ENCODE data around the gene WDR17. TPM values are rescaled to one million over a fixed set of nuclear protein-coding genes. Genes with fewer than 3 reads are reported as not detected.

WDR17 gene
- 0.23 TPM for total RNA-seq

DNA sequence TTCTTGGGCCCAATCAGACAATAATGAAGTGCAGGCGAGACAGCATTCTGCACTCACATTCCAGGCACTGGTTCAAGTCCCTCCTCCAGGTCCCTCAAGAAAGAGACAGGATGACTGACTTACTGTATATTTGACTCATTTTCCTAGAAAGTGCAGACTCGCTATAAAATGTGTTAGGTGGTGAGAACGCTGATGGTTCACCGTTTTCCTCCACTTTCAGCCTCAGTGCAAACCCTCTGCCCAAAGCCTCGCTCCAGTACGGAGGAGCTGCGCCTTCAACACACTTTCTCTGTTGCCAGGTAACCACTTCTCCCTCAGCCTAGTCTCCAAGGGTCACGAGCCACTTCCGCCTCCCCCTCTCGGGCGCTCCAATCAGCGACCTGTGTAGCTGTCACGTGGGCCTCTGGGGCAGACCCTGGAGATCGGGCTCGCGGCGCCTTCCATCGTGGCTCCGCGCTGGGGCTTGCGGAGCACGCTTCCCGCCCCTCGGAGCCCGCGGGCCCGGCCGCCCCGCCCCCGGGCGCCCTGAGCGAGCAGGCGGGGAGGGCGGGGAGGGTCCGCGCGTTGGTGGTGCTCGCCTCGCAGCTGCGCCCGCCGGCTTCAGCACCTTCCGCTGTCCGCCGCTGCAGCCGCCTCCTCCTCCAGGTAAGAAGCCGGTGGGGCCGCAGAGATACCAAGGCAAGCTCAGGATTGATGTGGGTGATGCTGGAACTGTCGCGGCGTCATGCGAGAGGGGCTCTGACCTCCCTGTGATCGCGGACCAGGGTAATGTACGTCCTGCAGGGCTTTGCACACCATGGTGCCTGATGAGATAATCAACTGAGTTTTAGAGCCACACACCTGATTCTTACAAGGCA, at the start of gene WDR17:
Gene WDR17 (plus strand): TSS at position 407 of the 857 bp plus-strand sequence. CDS start 45,740 bp downstream, outside the sequence.
- DNase-seq (ENCODE audit: low spot score) (peak; percentile 60), ATAC-seq (peak; percentile 87)

DNA sequence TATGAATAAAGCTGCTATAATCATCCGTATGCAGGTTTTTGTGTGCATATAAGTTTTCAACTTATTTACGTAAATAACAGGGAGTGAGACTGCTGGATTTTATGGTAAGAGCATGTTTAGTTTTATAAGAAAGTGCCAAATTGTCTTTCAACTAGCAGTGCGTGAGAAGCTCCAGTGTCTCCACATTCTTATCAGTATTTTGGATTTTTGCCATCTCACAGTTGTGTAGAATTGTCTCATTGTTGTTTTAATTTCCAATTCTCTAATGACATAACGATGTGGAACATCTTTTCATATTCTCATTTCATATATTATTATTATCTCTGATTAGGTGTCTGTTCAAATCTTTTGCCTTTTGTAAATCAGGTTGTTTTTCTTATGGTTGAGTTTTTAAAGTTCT, 49.0 kb upstream of the WDR17 start:
- ATAC-seq (no peak), DNase-seq (ENCODE audit: low spot score) (no peak)

DNA sequence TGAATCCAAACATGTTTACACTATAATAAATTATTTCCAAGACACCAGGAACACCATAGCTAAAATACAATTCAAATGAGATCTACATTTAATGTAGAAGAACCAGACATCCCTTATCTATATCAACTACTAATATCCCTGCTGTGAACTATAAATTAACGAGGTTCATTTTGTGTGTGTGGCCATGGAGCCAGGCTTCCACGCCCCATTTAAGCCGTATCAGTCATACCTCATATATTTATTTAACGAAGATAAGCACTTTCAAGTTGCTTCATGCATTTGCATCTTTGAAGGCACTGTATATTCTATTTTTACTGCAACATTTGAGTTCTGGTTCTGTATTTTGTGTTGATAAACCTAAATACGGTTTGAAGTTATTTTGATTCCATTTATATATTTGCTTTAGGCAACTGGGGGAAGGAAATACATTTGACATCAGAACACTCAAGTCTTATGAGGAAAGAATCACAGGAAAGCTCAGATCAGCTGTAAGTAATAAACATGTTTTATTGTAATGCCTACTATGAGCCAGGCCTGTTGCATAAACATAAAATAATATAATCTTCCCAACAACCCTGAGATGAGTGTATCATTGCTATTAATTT, 45.1 kb upstream of the WDR17 start:
- DNase-seq (ENCODE audit: low spot score) (no peak), ATAC-seq (no peak)

DNA sequence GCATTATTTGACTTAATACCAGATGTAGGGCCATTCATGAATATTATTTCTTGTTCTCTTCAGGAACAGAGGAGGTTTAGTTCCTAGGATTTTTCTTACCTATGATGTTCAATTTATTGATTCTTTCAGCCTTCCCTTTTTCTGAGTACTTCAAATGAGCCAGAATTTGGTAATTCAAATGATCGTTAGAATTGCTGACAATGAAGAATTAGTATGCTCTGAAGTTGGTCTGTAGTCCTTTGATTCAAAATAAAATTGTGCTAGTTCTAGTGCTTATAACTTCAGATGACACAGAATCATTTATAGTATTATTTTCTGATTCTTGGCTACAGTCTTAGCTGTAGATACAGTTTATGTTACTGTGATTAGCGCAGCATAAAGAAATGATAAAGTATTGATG, 35.2 kb upstream of the WDR17 start:
- ATAC-seq (no peak), DNase-seq (ENCODE audit: low spot score) (no peak)

DNA sequence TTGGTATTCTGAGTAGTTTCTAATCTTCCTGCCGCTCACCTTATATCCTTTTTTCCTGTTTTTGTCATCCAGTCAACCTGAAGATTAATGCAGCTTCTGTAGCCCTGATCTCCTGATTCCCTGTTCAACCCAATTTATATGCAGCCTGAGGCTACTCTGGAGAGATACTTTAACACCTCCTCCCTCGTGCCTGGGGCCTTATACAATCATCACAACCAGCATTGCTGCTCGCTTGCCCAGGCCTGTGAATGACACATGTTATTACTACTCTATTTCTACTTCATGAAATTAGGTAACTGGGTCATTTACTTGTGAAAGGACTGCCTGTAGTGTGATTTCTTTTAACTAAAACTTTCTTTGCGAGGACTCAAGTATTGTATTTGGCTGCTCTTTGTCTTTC, 33.7 kb upstream of the WDR17 start:
- ATAC-seq: no peak

DNA sequence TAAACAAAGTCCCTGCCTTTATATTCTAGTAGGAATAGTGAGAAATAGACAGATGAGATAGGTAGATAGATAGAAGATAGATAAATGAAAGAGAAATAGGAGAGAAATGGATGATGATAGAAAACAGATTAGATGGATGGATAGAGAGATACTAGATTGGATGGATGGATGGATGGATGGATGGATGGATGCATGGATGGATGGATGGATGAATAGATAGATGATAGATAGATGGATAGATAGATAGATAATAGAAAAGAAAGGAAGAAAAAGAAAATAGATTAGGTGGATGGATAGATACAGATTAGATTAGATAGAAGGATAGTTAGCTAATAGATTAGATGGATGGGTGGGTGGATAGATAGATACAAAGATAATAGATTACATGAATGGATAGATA, 33.2 kb upstream of the WDR17 start:
- ATAC-seq: no peak

More for the DNA sequence above, 33.7 kb upstream of the WDR17 start:
- DNase-seq (ENCODE audit: low spot score): no peak

DNA sequence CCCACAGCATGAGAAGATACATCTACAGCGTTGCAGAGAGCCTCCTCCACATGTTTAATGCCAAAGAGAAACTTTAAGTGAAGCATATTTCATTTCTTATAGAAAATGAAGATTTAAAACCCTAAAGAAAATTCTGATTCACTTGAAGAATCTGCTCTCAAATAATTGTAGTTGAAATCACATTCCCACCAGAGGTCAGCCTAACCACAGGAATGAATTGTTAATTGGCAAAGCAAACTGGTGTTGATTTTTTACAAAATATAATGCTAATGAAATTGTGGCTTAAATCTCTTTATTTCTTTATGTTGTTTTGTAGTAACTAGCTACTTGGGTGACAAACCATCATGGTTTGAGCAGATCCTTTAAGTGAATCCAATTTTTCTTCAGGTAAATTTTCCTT, 31.1 kb upstream of the WDR17 start:
- DNase-seq (ENCODE audit: low spot score) (no peak), ATAC-seq (no peak)

More for the DNA sequence above, 33.2 kb upstream of the WDR17 start:
- DNase-seq (ENCODE audit: low spot score): no peak

DNA sequence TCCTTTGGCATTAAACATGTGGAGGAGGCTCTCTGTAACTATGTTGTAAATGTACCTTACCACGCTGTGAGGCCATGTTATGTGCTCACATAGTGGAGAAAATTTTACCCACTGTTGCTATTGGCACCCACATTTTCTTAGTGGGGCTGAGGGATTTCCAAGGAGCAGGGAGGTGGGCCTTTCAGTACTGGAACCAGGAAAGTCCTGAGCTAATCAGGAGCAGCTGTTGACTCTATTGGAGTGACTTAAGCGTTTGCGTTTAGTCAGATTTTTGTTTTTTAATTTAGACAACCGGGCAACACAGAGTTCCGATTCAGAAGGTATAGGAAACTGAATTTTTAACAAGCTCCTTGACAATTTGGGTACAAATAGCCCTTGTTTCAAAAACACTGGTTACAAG, 30.7 kb upstream of the WDR17 start:
- DNase-seq (ENCODE audit: low spot score) (no peak), ATAC-seq (no peak)

DNA sequence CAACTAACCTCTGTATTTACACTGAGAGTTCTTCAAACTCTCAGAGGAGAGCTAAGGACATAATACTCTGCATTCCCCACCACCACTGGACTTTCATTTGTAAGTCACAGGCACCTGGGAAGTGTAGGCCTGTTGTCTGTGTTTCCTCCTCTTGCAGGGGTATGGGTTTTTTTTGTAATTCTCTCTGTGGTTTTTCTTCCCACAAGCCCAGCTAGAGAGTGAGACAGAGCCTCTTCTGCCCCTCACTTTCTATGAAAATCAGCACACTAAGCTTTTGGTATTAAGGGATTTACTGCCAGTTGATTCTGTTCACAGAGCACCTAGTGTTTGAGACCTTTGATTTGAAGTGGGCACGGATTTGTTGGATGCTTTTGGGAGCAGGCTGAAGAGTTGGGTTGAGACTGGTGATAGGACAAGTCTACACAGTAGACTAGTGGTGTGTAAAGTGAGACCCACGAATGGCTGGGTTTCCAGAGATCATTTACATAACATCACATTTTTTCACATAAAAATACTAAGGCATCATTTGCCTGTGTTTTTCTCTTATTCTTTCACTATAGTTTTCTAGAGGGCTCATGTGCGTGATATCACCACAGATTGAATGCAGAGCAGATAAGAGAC, 28.9 kb upstream of the WDR17 start:
- ATAC-seq: no peak
- DNase-seq (ENCODE audit: low spot score): no peak

DNA sequence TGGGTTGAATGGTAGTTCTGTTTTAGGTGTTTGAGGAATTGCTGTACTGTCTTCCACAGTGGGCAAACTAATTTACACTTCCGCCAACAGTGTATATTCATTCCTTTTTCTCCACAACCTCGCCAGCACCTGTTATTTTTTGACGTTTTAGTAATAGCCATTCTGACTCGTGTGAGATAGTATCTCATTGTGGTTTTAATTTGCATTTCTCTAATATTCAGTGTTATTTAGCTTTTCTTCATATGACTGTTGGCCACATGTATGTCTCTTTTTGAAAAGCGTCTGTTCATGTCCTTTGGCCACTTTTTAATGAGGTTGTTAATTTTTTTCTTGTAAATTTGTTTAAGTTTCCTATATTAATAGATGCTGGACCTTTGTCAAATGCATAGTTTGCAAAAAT, 26.9 kb upstream of the WDR17 start:
- no peak for DNase-seq (ENCODE audit: low spot score)
- no peak for ATAC-seq

DNA sequence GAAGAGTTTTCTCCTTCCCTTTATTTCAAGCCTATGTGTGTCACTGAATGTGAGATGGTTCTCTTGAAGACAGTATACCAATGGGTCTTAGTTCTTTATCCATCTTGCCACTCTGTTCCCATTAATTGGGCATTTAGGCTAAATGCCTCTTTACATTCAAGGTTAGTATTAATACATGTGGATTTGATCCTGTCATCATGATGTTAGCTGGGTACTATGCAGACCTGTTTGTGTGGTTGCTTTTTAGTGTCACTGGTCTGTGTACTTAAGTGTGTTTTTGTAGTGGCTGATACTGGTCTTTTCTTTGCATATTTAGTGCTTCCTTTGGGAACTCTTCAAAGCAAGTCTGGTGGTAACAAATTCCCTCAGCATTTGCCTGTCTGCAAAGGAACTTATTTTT, 23.4 kb upstream of the WDR17 start:
- ATAC-seq: no peak
- DNase-seq (ENCODE audit: low spot score): no peak

DNA sequence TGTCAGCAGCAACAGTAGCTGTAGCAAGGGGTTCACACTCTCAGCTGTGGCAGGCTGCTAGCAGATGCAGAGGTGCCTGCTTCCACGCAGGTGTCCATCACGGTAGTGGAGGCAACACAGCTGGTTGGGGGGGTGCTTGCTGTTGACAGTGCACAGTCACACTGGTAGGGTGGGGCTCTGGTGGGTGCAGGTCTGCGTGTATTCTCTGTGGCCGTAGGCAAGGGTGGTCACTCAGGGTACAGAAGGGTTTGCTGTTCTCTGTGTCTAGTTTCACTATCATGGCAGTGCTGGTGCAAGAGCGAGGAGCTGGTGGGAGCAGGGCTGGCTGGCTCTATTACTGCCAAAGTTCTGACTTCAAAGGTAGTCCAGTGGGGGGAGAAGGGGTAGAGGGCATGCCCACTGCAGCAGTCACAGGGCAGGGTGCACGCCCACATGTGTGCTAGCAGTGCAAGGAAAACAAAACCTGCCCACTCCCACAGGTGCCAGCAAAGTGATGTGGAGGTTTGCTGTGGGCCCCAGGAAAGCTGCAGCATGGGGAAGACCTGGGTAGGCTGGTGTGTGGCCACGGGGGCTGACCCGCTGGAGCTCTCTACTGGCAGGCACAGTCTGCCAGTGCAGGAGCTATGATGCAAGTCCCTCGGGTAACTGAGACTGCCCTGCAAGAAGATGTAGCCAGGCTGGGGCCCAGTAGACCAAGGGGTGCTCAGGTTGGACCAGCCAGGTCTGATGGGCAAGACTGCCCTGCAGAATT, 21.6 kb upstream of the WDR17 start:
- ATAC-seq: no peak
- DNase-seq (ENCODE audit: low spot score): no peak

DNA sequence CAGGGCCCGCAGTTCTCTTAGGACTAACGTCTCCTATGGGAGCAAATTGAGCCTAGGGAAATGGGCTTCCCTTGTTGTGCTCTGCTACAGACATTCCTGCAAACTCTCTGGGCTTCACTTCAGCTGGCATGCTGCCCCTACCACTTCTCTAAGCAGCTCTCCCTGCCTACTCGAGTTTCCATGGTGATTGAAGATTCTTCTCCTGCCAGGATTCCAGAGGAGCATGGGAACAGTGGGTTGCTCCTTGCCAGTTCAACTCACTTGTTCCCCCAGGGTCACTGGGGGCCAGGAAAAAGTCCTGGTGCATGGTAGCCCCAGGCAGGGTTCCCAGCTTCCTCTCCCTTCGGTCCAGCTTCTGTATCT, 21.1 kb upstream of the WDR17 start:
- no peak for ATAC-seq
- no peak for DNase-seq (ENCODE audit: low spot score)

DNA sequence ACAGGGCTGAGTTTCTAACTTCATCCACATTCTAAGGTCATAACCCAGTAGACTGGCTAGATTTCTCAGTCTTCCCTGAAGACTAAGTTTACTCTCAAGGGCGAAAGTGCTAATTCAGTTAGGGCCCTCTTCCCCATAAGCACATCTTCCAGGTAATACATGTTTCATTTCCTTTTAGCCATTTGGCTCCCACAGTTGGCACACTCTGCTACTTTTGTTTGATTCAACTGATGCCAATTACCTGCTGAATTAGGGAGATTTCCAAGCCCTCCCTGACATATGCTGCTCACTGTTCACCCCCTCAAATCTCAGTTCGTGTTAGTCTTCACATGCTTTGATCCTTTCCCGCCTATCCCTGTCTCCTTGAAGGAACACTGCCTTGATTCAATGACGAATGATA, 17.0 kb upstream of the WDR17 start:
- no peak for ATAC-seq
- no peak for DNase-seq (ENCODE audit: low spot score)

DNA sequence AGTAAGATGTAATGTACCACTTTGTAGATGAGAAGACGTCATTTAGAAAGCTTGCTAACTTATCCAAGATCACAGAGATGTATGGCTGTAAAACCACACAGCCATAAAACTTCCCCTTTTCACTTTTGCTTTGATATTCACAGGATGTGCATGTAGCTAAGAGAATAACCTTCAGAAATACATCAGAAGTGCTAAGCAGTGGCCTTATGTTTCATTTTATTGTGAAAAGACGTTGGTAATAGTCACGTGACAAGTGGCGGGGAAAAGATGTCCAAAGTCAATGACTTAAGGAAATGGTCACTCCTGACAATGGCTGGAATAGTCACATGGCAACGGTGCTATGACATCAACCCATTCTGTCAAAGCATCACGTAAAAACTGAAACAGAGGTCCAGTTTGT, 12.9 kb upstream of the WDR17 start:
- no peak for ATAC-seq
- no peak for DNase-seq (ENCODE audit: low spot score)

DNA sequence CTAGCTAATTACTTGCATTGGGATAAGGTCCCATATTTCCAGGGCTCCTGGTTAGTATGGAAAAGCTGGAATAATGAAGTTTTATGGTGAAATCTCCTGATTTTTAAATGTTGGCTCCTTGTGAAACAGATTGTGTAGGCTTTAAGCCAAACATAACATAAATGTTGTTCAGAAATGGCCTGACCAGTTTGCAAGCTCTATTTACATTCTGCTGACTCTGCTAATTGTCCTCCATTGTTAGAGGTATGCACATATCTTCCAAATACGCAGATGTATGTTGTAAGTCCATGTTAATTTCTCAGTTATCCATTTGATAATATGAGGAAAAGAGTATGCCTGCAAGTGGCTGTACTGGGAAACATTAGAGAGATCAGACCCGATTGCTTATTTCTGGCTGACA, 11.9 kb upstream of the WDR17 start:
- no peak for DNase-seq (ENCODE audit: low spot score)
- ATAC-seq: no peak

DNA sequence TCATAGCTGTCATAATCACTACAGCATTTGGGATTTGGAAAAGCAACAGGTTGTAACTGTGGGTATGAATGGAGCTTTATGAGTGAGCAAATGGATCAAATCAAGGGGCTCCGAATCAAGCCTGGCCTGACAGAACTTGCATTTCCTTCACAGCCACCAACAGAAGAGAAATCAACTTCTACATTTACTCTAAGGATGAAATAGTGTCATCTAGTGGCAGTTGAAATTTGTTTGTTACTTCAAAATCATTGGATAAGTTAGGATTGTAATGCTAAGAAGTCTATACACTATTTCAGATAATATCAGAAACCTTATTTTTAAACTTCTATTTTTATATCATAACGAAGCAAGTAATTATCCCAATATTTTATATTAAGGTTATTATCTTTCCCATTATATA, 10.7 kb upstream of the WDR17 start:
- no peak for DNase-seq (ENCODE audit: low spot score)
- peak; percentile 32 for ATAC-seq

DNA sequence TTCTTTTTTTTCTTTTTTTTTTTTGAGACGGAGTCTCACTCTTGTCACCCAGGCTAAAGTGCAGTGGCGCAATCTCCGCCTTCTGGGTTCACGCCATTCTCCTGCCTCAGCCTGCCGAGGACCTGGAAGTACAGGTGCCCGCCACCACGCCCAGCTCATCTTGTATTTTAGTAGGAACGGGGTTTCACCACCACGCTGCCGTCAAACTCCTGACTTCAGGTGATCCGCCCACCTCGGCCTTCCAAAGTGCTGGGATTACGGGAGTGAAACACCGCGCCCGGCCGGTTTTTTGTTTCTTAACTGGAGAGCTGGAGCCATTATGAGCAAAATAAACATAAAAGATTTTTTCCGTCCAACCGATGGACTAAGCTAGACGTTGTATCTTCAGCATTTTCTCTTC, 1.9 kb upstream of the WDR17 start:
- ATAC-seq: no peak

DNA sequence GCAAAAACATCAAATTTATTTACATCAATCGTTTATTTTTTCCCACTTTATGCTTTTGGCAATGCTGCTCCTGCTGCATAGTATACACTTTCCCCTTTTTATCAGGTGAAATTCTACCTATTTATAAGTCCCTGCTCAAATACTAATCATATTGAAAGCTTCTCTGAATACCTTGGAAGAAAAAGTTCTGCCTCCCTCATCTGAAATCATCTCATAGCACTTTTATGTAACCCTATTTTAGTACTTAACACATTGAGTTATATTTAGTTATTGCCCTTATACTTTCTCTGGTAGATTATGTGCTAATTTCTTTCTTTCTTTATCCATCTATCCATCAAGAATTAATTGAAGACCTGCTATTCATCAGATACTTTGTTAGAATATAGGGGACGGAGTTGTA, 1.1 kb upstream of the WDR17 start:
- no peak for ATAC-seq

More for the DNA sequence above, 1.9 kb upstream of the WDR17 start:
- DNase-seq (ENCODE audit: low spot score): no peak

DNA sequence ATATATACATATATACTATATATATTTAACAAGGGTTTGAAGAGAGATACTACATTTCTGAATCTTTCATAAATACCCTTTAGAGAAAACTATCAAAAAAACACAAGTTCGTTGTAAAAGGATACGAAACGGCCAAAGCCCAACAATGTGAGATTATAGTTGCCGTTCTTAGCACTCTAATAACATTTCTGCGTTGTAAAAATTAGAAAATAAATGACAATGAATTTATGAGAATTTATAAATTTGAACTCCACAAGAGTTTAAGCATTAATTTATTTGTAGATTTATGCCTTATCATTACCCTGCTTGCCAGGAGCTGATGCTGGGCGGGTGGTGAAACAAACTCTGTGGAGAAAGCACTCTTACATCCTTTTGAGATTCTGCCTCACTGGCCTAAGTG, 1.1 kb downstream of the WDR17 start:
- DNase-seq (ENCODE audit: low spot score) (no peak), ATAC-seq (no peak)

More for the DNA sequence above, 1.1 kb upstream of the WDR17 start:
- no peak for DNase-seq (ENCODE audit: low spot score)

DNA sequence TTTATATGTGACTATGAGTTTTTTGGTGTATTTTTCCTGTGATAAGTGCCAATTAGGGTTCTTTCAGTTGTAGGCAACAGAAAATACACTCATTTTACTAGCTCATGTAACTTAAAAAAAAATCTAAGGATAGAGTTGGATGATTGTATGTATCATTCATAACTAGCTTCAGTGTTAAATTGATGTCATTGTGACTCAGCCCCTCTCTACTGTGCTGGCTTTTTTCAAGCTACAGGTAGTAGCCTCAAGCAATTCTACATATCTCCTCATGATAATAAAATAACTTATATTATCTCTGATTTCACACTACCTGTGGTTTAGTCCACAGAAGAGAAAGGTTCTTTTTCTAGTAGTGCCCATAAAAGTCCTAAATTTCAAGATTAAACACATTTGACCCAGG, 11.9 kb downstream of the WDR17 start:
- ATAC-seq: no peak

More for the DNA sequence above, 11.9 kb downstream of the WDR17 start:
- DNase-seq (ENCODE audit: low spot score): no peak

Measured in left lobe of liver (tissue), 2 donors.